ENCODE measurements around the gene DPY19L1.
"Not testable (repeated sequence)": the region's sequence is repeated elsewhere in the genome, so short reads cannot be mapped to it uniquely, and the experiment has no call there.

Gene DPY19L1

GRCh38 chr7:34984140-34984539 lies 53.1 kb downstream of the DPY19L1 start:
- DNase-seq = not testable (repeated sequence)

- DNase-seq = no peak
These were observed 54.8 kb downstream of the DPY19L1 start for GRCh38 chr7:34982371-34983019.

GRCh38 chr7:34979124-34979523 lies 58.2 kb downstream of the DPY19L1 start:
- not testable (repeated sequence) for DNase-seq

GRCh38 chr7:34973400-34973760 lies 63.9 kb downstream of the DPY19L1 start:
- no peak for DNase-seq

GRCh38 chr7:34972739-34973399 lies 64.4 kb downstream of the DPY19L1 start:
- not testable (repeated sequence) for DNase-seq

GRCh38 chr7:34967818-34968217 lies 69.5 kb downstream of the DPY19L1 start:
- DNase-seq = not testable (repeated sequence)

- not testable (repeated sequence) for DNase-seq
These were observed 70.8 kb downstream of the DPY19L1 start for GRCh38 chr7:34966504-34966903.

- DNase-seq = no peak
These were observed 79.3 kb downstream of the DPY19L1 start for GRCh38 chr7:34958021-34958420.

- no peak for DNase-seq
These were observed 84.5 kb downstream of the DPY19L1 start for GRCh38 chr7:34952822-34953221.

GRCh38 chr7:34949361-34949760 lies 87.9 kb downstream of the DPY19L1 start:
- DNase-seq = no peak

GRCh38 chr7:34947427-34947826 lies 89.9 kb downstream of the DPY19L1 start:
- not testable (repeated sequence) for DNase-seq

GRCh38 chr7:34946486-34946885 lies 90.8 kb downstream of the DPY19L1 start:
- DNase-seq = no peak

GRCh38 chr7:34945894-34946477 lies 91.3 kb downstream of the DPY19L1 start:
- not testable (repeated sequence) for DNase-seq

- DNase-seq = no peak
These were observed 98.1 kb downstream of the DPY19L1 start for GRCh38 chr7:34939175-34939574.

- not testable (repeated sequence) for DNase-seq
These were observed 101.5 kb downstream of the DPY19L1 start for GRCh38 chr7:34935735-34936165.

- no peak for DNase-seq
These were observed 105.5 kb downstream of the DPY19L1 start for GRCh38 chr7:34931739-34932138.

- not testable (repeated sequence) for DNase-seq
These were observed 107.5 kb downstream of the DPY19L1 start for GRCh38 chr7:34929783-34930182.

GRCh38 chr7:34928560-34928959 lies 108.7 kb downstream of the DPY19L1 start:
- no peak for DNase-seq

GRCh38 chr7:34928052-34928451 lies 109.2 kb downstream of the DPY19L1 start:
- no peak for DNase-seq

- not testable (repeated sequence) for DNase-seq
These were observed 116.8 kb downstream of the DPY19L1 start for GRCh38 chr7:34920470-34920869.

- DNase-seq = not testable (repeated sequence)
These were observed 118.2 kb downstream of the DPY19L1 start for GRCh38 chr7:34919038-34919437.

- not testable (repeated sequence) for DNase-seq
These were observed 119.0 kb downstream of the DPY19L1 start for GRCh38 chr7:34918198-34918861.

GRCh38 chr7:34917515-34917914 lies 119.8 kb downstream of the DPY19L1 start:
- not testable (repeated sequence) for DNase-seq

- no peak for DNase-seq
These were observed 121.0 kb downstream of the DPY19L1 start for GRCh38 chr7:34916267-34916666.
